Keratinocyte (primary cell): ENCODE data around the gene ZPBP.

Experiments used
- CTCF ChIP-seq, 3 experiments: IDR thresholded peaks in 1 of 3; conservative IDR thresholded peaks in 1 of 3; optimal IDR thresholded peaks in 1 of 3; 2 replicates in 2 of 3; 3 replicates in 1 of 3; pipeline versions ENCODE3 to v1.5.1; 2011; ENCODE audit warnings: low read length in 3 of 3, mild to moderate bottlenecking in 3 of 3, moderate library complexity in 2 of 3, control low read depth in 1 of 3, inconsistent platforms in 1 of 3; ENCODE audit not compliant: insufficient read depth in 2 of 3; ENCODE audit errors: extremely low read depth in 1 of 3
- EZH2 ChIP-seq: IDR thresholded peaks from one replicate; pipeline ENCODE4 v1.6.1; 2012; ENCODE audit warnings: inconsistent platforms, mild to moderate bottlenecking, low read length, moderate library complexity

- TF ChIP-seq EZH2 (no peak), CTCF (optimal IDR thresholded peaks at IDR 0.05 in 1 of 3, IDR thresholded peaks at IDR 0.05 in 1 of 3, conservative IDR thresholded peaks at IDR 0.05 in 1 of 3; ENCODE audit: extremely low read depth in 1 of 3, insufficient read depth in 2 of 3, low read length in 3 of 3) (no peak)
These were observed 24.0 kb downstream of the ZPBP start for GRCh38 chr7:50068850-50069551.
